Transverse colon (tissue), 4 donors: ENCODE data around the gene ADAMTS3. TPM values are rescaled to one million over a fixed set of nuclear protein-coding genes. Genes with fewer than 3 reads are reported as not detected.

Source experiments
- DNase-seq: peaks from one replicate; pipeline ENCODE4 v3.0.0-alpha.2; 2019
- H3K27ac ChIP-seq, 4 donors: fragments of 200-600 bp; sonication (generic); 2 replicates each; pipeline ENCODE4 v1.5.1; 2016 to 2018; ENCODE audit warnings: inconsistent platforms in 4 of 4
- H3K27me3 ChIP-seq: fragments of 200-600 bp; sonication (generic); 2 replicates; pipeline ENCODE4 v1.5.1; 2017; ENCODE audit warnings: inconsistent platforms
- H3K36me3 ChIP-seq, 4 donors: fragments of 200-600 bp; sonication (generic); 2 replicates each; pipeline ENCODE4 v1.5.1; 2017 to 2019; ENCODE audit warnings: inconsistent platforms in 4 of 4
- H3K4me1 ChIP-seq, 4 donors: fragments of 200-600 bp; sonication (generic); 2 replicates each; pipeline ENCODE4 v1.5.1; 2017 to 2020; ENCODE audit warnings: inconsistent platforms in 4 of 4
- H3K4me3 ChIP-seq, 4 donors: fragments of 200-600 bp; sonication (generic); 1 replicate in 1 of 4; 2 replicates in 3 of 4; pipeline versions ENCODE4 v1.5.1 to v1.6.1; 2017 to 2019; ENCODE audit warnings: inconsistent platforms in 4 of 4
- H3K9me3 ChIP-seq, 2 donors: fragments of 200-600 bp; sonication (generic); 2 replicates each; pipeline ENCODE4 v1.5.1; 2017 to 2019; ENCODE audit warnings: inconsistent platforms in 2 of 2
- EP300 ChIP-seq: sonication (generic); formaldehyde crosslinking; IDR thresholded peaks from one replicate; pipeline ENCODE4 v1.6.1; 2017; ENCODE audit warnings: antibody characterized with exemption, low read depth
- POLR2A ChIP-seq: fragments of 450-650 bp; IDR thresholded peaks from one replicate; pipeline ENCODE4 v1.6.1; 2016; ENCODE audit warnings: antibody characterized with exemption, mild to moderate bottlenecking, moderate library complexity
- POLR2AphosphoS5 ChIP-seq, 3 donors: sonication (generic); formaldehyde crosslinking; IDR thresholded peaks; one replicate each; pipeline ENCODE4 v1.6.1; 2016; ENCODE audit warnings: antibody characterized with exemption in 3 of 3
- WGBS, 2 donors: methylation state at CpG; one replicate each; pipeline ENCODE4 v1.1.5; 2018; ENCODE audit warnings: low coverage in 1 of 2; 5-methylcytosine and 5-hydroxymethylcytosine counted together
- in situ Hi-C, 4 donors: fragments of 200-750 bp; cut with MboI; loops; one replicate each; pipeline versions ENCODE4 v1.15.0 to v1.15.1; 2017; ENCODE audit warnings: low sequenced_read_pairs in 3 of 4, low pct_ligation_motif_present in 1 of 4, low pct_unique_long_range_greater_than_20kb in 1 of 4
- intact Hi-C: fragments of 100-400 bp; cut with DNase I; formaldehyde crosslinking; loops from one replicate; pipeline ENCODE4 v1.15.1; 2023; ENCODE audit warnings: low total_unique reads
- total RNA-seq, 4 donors: library from RNA; depleted of rRNA; stranded (reverse); fragments of >200 nt; gene quantifications; one replicate each; pipeline ENCODE4 v1.1.0, GENCODE V29; 2016
- TF ChIP-seq, protein P1 (sequence below), 5 experiments: fragments of 200-600 bp in 3 of 5; fragments of 450-650 bp in 2 of 5; sonication (generic) in 3 of 5; IDR thresholded peaks; 1 replicate in 2 of 5; 2 replicates in 3 of 5; pipeline ENCODE4 v1.5.1; 2016 to 2017; ENCODE audit warnings: antibody characterized with exemption in 5 of 5, inconsistent platforms in 3 of 5, mild to moderate bottlenecking in 2 of 5, moderate library complexity in 1 of 5

The ADAMTS3 gene
- total RNA-seq, 4 donors from 2014 or later, result 0.14 to 0.64 TPM; not detected in 2

DNA sequence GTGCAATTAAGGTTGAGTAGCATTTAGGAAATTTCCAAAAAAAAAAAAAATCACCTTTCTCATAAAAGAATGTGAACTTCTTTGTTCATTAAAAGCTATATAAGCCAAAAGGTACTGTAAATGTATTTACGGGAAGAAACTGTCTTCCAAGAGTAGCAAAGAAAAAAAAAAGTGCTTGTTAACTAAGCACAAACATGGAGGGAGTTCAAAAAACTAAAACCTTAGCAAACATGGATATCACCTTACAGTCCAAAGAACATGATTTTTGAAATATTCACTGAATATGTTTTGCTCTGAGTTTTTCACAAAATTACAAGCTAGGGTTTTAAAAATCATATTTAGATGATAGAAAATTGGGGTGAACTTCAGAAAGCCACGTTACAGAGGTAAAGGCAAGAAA is 217.5 kb downstream of the ADAMTS3 start:
- no peak for TF ChIP-seq POLR2A
- no peak for TF ChIP-seq EP300
- TF ChIP-seq, protein P1, sequence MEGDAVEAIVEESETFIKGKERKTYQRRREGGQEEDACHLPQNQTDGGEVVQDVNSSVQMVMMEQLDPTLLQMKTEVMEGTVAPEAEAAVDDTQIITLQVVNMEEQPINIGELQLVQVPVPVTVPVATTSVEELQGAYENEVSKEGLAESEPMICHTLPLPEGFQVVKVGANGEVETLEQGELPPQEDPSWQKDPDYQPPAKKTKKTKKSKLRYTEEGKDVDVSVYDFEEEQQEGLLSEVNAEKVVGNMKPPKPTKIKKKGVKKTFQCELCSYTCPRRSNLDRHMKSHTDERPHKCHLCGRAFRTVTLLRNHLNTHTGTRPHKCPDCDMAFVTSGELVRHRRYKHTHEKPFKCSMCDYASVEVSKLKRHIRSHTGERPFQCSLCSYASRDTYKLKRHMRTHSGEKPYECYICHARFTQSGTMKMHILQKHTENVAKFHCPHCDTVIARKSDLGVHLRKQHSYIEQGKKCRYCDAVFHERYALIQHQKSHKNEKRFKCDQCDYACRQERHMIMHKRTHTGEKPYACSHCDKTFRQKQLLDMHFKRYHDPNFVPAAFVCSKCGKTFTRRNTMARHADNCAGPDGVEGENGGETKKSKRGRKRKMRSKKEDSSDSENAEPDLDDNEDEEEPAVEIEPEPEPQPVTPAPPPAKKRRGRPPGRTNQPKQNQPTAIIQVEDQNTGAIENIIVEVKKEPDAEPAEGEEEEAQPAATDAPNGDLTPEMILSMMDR (IDR thresholded peaks at IDR 0.05), result no peak
- TF ChIP-seq POLR2AphosphoS5 (IDR thresholded peaks at IDR 0.05), result no peak
- Histone ChIP-seq H3K4me3 (no peak overlapping the region), H3K27ac (no peak overlapping the region), H3K4me1 (no peaks in the 10 kb centered on the region), H3K9me3 (no peaks in the 10 kb centered on the region), H3K36me3 (no peaks in the 10 kb centered on the region), H3K27me3 (no peaks in the 10 kb centered on the region)
- 71 to 78% methylated on average over 2 of the region's 2 CpGs for WGBS, 2 donors
- no peak for DNase-seq
- in situ Hi-C loops (no loop called here), intact Hi-C loops (no loop called here)

DNA sequence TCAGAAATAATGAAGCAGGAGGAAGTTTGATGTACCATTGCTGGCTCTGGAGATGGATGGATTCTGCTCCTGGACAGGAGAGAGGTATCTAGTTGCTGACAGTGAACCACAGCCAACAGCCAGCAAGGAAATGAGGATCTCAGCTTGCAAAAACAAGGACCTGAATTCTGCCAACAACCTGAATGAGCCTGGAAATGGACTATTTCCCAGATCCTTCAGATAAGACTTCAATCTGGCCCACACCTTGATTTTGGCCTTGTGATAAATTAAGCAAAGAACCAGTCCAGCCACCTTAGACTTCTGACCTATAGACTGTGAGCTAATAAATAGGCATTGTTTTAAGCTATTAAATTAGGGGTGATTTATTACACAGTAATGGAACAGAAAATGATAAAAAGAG is 220.3 kb downstream of the ADAMTS3 start:
- no peaks in the 10 kb centered on the region for H3K36me3 ChIP-seq
- no peak overlapping the region for H3K4me3 ChIP-seq
- TF ChIP-seq, protein P1 (IDR thresholded peaks at IDR 0.05), result no peak
- TF ChIP-seq POLR2AphosphoS5 (IDR thresholded peaks at IDR 0.05) (no peak), EP300 (no peak), POLR2A (no peak)
- no peaks in the 10 kb centered on the region for H3K9me3 ChIP-seq
- H3K27me3 ChIP-seq, result no peaks in the 10 kb centered on the region
- in situ Hi-C loops, result no loop called here
- no peak overlapping the region for H3K27ac ChIP-seq
- no peaks in the 10 kb centered on the region for H3K4me1 ChIP-seq
- intact Hi-C loops, result no loop called here
- no peak for DNase-seq

DNA sequence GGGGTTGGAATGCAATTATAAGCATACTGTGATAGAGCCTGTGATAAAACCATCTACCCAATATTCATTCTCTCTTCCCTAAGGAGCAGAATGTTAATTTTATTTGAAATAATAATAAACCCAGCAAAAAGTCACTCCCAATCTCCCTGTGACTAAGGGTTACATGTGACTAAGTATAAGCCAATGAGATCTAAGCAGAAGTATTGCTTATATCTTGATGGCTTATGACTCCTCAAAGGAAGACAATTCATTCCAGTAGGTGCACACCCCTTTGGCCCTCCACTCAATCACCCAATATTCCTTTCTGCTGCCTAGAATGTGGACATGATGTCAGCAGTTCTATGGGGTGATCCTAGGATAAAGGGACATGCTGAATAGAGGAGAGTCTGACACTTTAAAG is 224.6 kb downstream of the ADAMTS3 start:
- TF ChIP-seq POLR2AphosphoS5 (IDR thresholded peaks at IDR 0.05) (no peak), EP300 (no peak), POLR2A (no peak)
- TF ChIP-seq, protein P1 (IDR thresholded peaks at IDR 0.05), result no peak
- no peaks in the 10 kb centered on the region for H3K36me3 ChIP-seq
- intact Hi-C loops, result no loop called here

DNA sequence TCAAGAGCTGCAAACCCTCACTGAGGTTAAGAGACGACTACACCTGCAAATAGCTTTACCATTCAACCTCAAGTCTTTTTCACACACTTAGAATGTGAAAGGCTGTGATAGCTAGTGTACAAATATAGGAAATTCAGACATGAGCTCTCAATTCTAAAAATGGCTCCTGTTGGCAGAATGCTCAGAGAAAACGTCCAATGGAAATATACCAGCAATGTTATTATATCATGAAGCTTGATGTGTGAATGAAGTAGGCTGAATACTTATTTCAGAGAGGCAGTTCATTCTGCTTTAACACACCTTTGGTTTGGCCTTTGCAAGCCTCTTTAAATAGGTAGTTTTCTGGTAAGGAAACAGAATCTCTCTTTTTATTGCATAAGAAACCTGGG is 227.6 kb downstream of the ADAMTS3 start:
- H3K4me1 ChIP-seq, result no peaks in the 10 kb centered on the region
- intact Hi-C loops (no loop called here), in situ Hi-C loops (no loop called here)
- 50 to 54% methylated on average over 2 of the region's 2 CpGs for WGBS, 2 donors
- H3K27ac ChIP-seq, result no peak overlapping the region
- no peak overlapping the region for H3K4me3 ChIP-seq
- TF ChIP-seq, protein P1 (IDR thresholded peaks at IDR 0.05), result no peak
- TF ChIP-seq POLR2AphosphoS5 (IDR thresholded peaks at IDR 0.05), result no peak
- TF ChIP-seq EP300, result no peak
- no peak for TF ChIP-seq POLR2A
- H3K27me3 ChIP-seq, result no peaks in the 10 kb centered on the region
- no peaks in the 10 kb centered on the region for H3K9me3 ChIP-seq
- DNase-seq, result no peak
- H3K36me3 ChIP-seq, result no peaks in the 10 kb centered on the region

More for the DNA sequence above, 224.6 kb downstream of the ADAMTS3 start:
- Histone ChIP-seq H3K4me3 (no peak overlapping the region), H3K27me3 (no peaks in the 10 kb centered on the region), H3K4me1 (no peaks in the 10 kb centered on the region), H3K9me3 (no peaks in the 10 kb centered on the region), H3K27ac (no peak overlapping the region)
- DNase-seq, result no peak
- in situ Hi-C loops, result no loop called here
